ENCODE results near the gene CAMSAP1. TPM values are rescaled to one million over a fixed set of nuclear protein-coding genes. Genes with fewer than 3 reads are reported as not detected.

The CAMSAP1 gene
- polyA plus RNA-seq, 1 donor from 2014 or later: 58.5 TPM

GRCh38 chr9:135876936-135877335, 30.4 kb downstream of the CAMSAP1 start:
- H4K20me1 ChIP-seq (ENCODE audit: insufficient read depth): peaks cover 27% of the 10 kb centered on the region

GRCh38 chr9:135874859-135875258, 32.5 kb downstream of the CAMSAP1 start:
- Histone ChIP-seq H3K27ac (ENCODE audit: low read length) (no peak overlapping the region), H4K20me1 (ENCODE audit: insufficient read depth) (peaks cover 14% of the 10 kb centered on the region), H3K4me2 (ENCODE audit: low read length) (no peak overlapping the region), H3K9me3 (ENCODE audit: low read length) (no peaks in the 10 kb centered on the region), H3K9me2 (ENCODE audit: insufficient read depth, low read length) (no peaks in the 10 kb centered on the region), H3K36me3 (ENCODE audit: insufficient read depth, low read length) (no peaks in the 10 kb centered on the region), H3F3A (ENCODE audit: insufficient read depth, low read length, poor library complexity, severe bottlenecking) (no peaks in the 10 kb centered on the region), H3K9ac (ENCODE audit: low read length) (no peak overlapping the region), H3K27me3 (ENCODE audit: insufficient read depth, low read depth, low read length) (no peaks in the 10 kb centered on the region), H2AFZ (ENCODE audit: low read depth, low read length) (no peak overlapping the region), H3K79me2 (replicated peaks; ENCODE audit: insufficient read depth, low read length) (peaks cover 88% of the 10 kb centered on the region), H3K4me3 (ENCODE audit: low read length) (no peak overlapping the region)
- TF ChIP-seq MXI1 (conservative IDR thresholded peaks at IDR 0.05; ENCODE audit: poor library complexity, severe bottlenecking) (no peak), EP300 (conservative IDR thresholded peaks at IDR 0.05; ENCODE audit: poor library complexity, severe bottlenecking) (no peak), EZH2 (IDR thresholded peaks at IDR 0.05; ENCODE audit: borderline replicate concordance, insufficient read depth, low read length, poor library complexity, severe bottlenecking) (no peak), TAF1 (IDR thresholded peaks at IDR 0.05; ENCODE audit: low read depth) (no peak), RAD21 (conservative IDR thresholded peaks at IDR 0.05) (no peak), POLR2AphosphoS5 (IDR thresholded peaks at IDR 0.05) (no peak), REST (IDR thresholded peaks at IDR 0.05; ENCODE audit: borderline replicate concordance) (no peak)

More at GRCh38 chr9:135876936-135877335, 30.4 kb downstream of the CAMSAP1 start:
- no peak overlapping the region for H2AFZ ChIP-seq (ENCODE audit: low read depth, low read length)
- H3K79me2 ChIP-seq (replicated peaks; ENCODE audit: insufficient read depth, low read length): peaks cover 88% of the 10 kb centered on the region
- H3K27me3 ChIP-seq (ENCODE audit: insufficient read depth, low read depth, low read length): no peaks in the 10 kb centered on the region
- H3F3A ChIP-seq (ENCODE audit: insufficient read depth, low read length, poor library complexity, severe bottlenecking): no peaks in the 10 kb centered on the region
- H3K9me3 ChIP-seq (ENCODE audit: low read length): no peaks in the 10 kb centered on the region
- no peak overlapping the region for H3K4me2 ChIP-seq (ENCODE audit: low read length)
- no peak for TF ChIP-seq SMC3 (conservative IDR thresholded peaks at IDR 0.05; ENCODE audit: poor library complexity)
- no peak for TF ChIP-seq EZH2 (IDR thresholded peaks at IDR 0.05; ENCODE audit: borderline replicate concordance, insufficient read depth, low read length, poor library complexity, severe bottlenecking)
- TF ChIP-seq POLR2AphosphoS5 (IDR thresholded peaks at IDR 0.05): no peak
- TF ChIP-seq RAD21 (conservative IDR thresholded peaks at IDR 0.05): no peak
- TF ChIP-seq EP300 (conservative IDR thresholded peaks at IDR 0.05; ENCODE audit: poor library complexity, severe bottlenecking): no peak
- TF ChIP-seq MXI1 (conservative IDR thresholded peaks at IDR 0.05; ENCODE audit: poor library complexity, severe bottlenecking): no peak
- TF ChIP-seq REST (IDR thresholded peaks at IDR 0.05; ENCODE audit: borderline replicate concordance): no peak
- no peak for TF ChIP-seq TAF1 (IDR thresholded peaks at IDR 0.05; ENCODE audit: low read depth)
- no peak for TF ChIP-seq CTCF (IDR thresholded peaks at IDR 0.05; ENCODE audit: poor library complexity, severe bottlenecking)
- no peak overlapping the region for H3K9ac ChIP-seq (ENCODE audit: low read length)
- H3K4me3 ChIP-seq (ENCODE audit: low read length): no peak overlapping the region
- no peak overlapping the region for H3K27ac ChIP-seq (ENCODE audit: low read length)
- no peaks in the 10 kb centered on the region for H3K9me2 ChIP-seq (ENCODE audit: insufficient read depth, low read length)
- no peaks in the 10 kb centered on the region for H3K36me3 ChIP-seq (ENCODE audit: insufficient read depth, low read length)

Data from neural cell (in vitro differentiated cells).